Caco-2 (cell line): ENCODE data around the gene PTPN7. TPM values are rescaled to one million over a fixed set of nuclear protein-coding genes. Genes with fewer than 3 reads are reported as not detected.

Source experiments
- BruUV-seq: library from RNA; stranded (reverse); fragments of 400-500 nt; replicated peaks from 2 replicates; lab custom pipeline; 2021; lab: Mats Ljungman, UMichigan
- CTCF ChIA-PET: fragments of 300-600 bp; sonication (Branson Sonifier 250); formaldehyde crosslinking; loops from one replicate; lab custom pipeline; 2022; ENCODE audit warnings: antibody characterized with exemption; lab: Charles Lee
- POLR2A ChIA-PET: fragments of 300-600 bp; sonication (Branson Sonifier 250); formaldehyde crosslinking; loops from one replicate; lab custom pipeline; 2022; ENCODE audit warnings: antibody characterized with exemption; lab: Charles Lee
- DNase-seq, 2 experiments: peaks; one replicate each; pipeline versions ENCODE4 v3.0.0 to v3.0.0-alpha.2; 2020 to 2022
- H3K27me3 ChIP-seq: replicated peaks from 2 replicates; pipeline ENCODE4 v1.6.0; 2011; ENCODE audit warnings: low read length; ENCODE audit not compliant: control insufficient read depth, insufficient read depth
- H3K36me3 ChIP-seq: 2 replicates; pipeline ENCODE4 v1.5.1; 2011; ENCODE audit warnings: low read length; ENCODE audit not compliant: control insufficient read depth, insufficient read depth
- H3K4me1 ChIP-seq: fragments of 250-450 bp; sonication (Bioruptor Pico); 2 replicates; pipeline ENCODE4 v1.5.1; 2020; ENCODE audit warnings: mild to moderate bottlenecking
- H3K4me3 ChIP-seq: 2 replicates; pipeline ENCODE4 v1.5.1; 2011; ENCODE audit warnings: low read depth, mild to moderate bottlenecking, control low read depth, low read length
- H3K9me3 ChIP-seq: fragments of 250-450 bp; sonication (Bioruptor Pico); 2 replicates; pipeline ENCODE4 v1.5.1; 2020; ENCODE audit warnings: mild to moderate bottlenecking, moderate library complexity
- H3K27ac Mint-ChIP-seq: one replicate; pipeline ENCODE4 v1.8.0; 2022; ENCODE audit warnings: mixed read lengths; ENCODE audit not compliant: unreplicated experiment
- H3K27me3 Mint-ChIP-seq: one replicate; pipeline ENCODE4 v1.8.0; 2022; ENCODE audit warnings: mixed read lengths; ENCODE audit not compliant: insufficient read depth, unreplicated experiment
- H3K36me3 Mint-ChIP-seq: one replicate; pipeline ENCODE4 v1.8.0; 2022; ENCODE audit warnings: mild to moderate bottlenecking, mixed read lengths; ENCODE audit not compliant: insufficient read depth, unreplicated experiment
- H3K4me1 Mint-ChIP-seq: one replicate; pipeline ENCODE4 v1.8.0; 2022; ENCODE audit warnings: low read depth, mixed read lengths; ENCODE audit not compliant: unreplicated experiment
- H3K4me3 Mint-ChIP-seq: one replicate; pipeline ENCODE4 v1.8.0; 2022; ENCODE audit warnings: mild to moderate bottlenecking, moderate library complexity, mixed read lengths; ENCODE audit not compliant: unreplicated experiment
- H3K9me3 Mint-ChIP-seq: one replicate; pipeline ENCODE4 v1.8.0; 2022; ENCODE audit warnings: mixed read lengths; ENCODE audit not compliant: unreplicated experiment
- CTCF ChIP-seq, 2 experiments: fragments of 200-600 bp in 1 of 2; IDR thresholded peaks; 1 replicate in 1 of 2; 2 replicates in 1 of 2; pipeline versions ENCODE4 v1.5.1 to v1.8.0; 2011 to 2022; ENCODE audit warnings: antibody characterized with exemption in 1 of 2, control low read depth in 1 of 2, inconsistent platforms in 1 of 2, low read depth in 1 of 2, low read length in 1 of 2, mild to moderate bottlenecking in 1 of 2, moderate library complexity in 1 of 2; ENCODE audit not compliant: insufficient read depth in 1 of 2, severe bottlenecking in 1 of 2, unreplicated experiment in 1 of 2
- intact Hi-C: fragments of 100-400 bp; cut with micrococcal nuclease; formaldehyde crosslinking; loops from one replicate; pipeline ENCODE4 v1.10.0; 2022; ENCODE audit not compliant: unreplicated experiment
- total RNA-seq: library from RNA; stranded (reverse); gene quantifications from 2 replicates; pipeline ENCODE4 v1.2.3, GENCODE V29; 2022

The PTPN7 gene
- total RNA-seq, 1 experiment from 2014 or later = not detected

- H3K27me3 ChIP-seq = no peaks in the 10 kb centered on the region
- intact Hi-C loops = no loop called here
- H3K4me3 Mint-ChIP-seq = no peak overlapping the region
- no peak overlapping the region for H3K4me3 ChIP-seq
- H3K27ac Mint-ChIP-seq = no peak overlapping the region
- H3K9me3 Mint-ChIP-seq = no peaks in the 10 kb centered on the region
- H3K27me3 Mint-ChIP-seq = no peaks in the 10 kb centered on the region
- no peaks in the 10 kb centered on the region for H3K36me3 ChIP-seq
- no peaks in the 10 kb centered on the region for H3K4me1 ChIP-seq
- BruUV-seq = no TSS peak
- no peaks in the 10 kb centered on the region for H3K36me3 Mint-ChIP-seq
- ChIA-PET POLR2A (no interaction called here), CTCF (no interaction called here)
- no peak for DNase-seq
- H3K4me1 Mint-ChIP-seq = no peaks in the 10 kb centered on the region
- no peak for TF ChIP-seq CTCF (IDR thresholded peaks at IDR 0.05; ENCODE audit: insufficient read depth in 1 of 2, low read depth in 1 of 2, low read length in 1 of 2, severe bottlenecking in 1 of 2, unreplicated experiment in 1 of 2)
- H3K9me3 ChIP-seq = no peaks in the 10 kb centered on the region
These were observed 7.1 kb downstream of the PTPN7 start for GRCh38 chr1:202153284-202153683.

- Mint-ChIP-seq H3K9me3 (no peaks in the 10 kb centered on the region), H3K27ac (no peak overlapping the region), H3K4me1 (no peaks in the 10 kb centered on the region), H3K27me3 (no peaks in the 10 kb centered on the region), H3K4me3 (no peak overlapping the region), H3K36me3 (no peaks in the 10 kb centered on the region)
- Histone ChIP-seq H3K9me3 (no peaks in the 10 kb centered on the region), H3K4me3 (no peak overlapping the region), H3K27me3 (no peaks in the 10 kb centered on the region), H3K4me1 (no peaks in the 10 kb centered on the region), H3K36me3 (no peaks in the 10 kb centered on the region)
- DNase-seq = no peak
- intact Hi-C loops = no loop called here
- no peak for TF ChIP-seq CTCF (IDR thresholded peaks at IDR 0.05; ENCODE audit: insufficient read depth in 1 of 2, low read depth in 1 of 2, low read length in 1 of 2, severe bottlenecking in 1 of 2, unreplicated experiment in 1 of 2)
- no TSS peak for BruUV-seq
- CTCF ChIA-PET = no interaction called here
- POLR2A ChIA-PET = no interaction called here
These were observed 8.0 kb downstream of the PTPN7 start for GRCh38 chr1:202152399-202152798.

GRCh38 chr1:202151045-202151444, 9.4 kb downstream of the PTPN7 start:
- Mint-ChIP-seq H3K4me1 (no peaks in the 10 kb centered on the region), H3K4me3 (no peak overlapping the region), H3K36me3 (no peaks in the 10 kb centered on the region), H3K27me3 (no peaks in the 10 kb centered on the region), H3K27ac (no peak overlapping the region), H3K9me3 (no peaks in the 10 kb centered on the region)
- H3K4me3 ChIP-seq = no peak overlapping the region
- ChIA-PET CTCF (no interaction called here), POLR2A (no interaction called here)
- no peaks in the 10 kb centered on the region for H3K27me3 ChIP-seq
- no peaks in the 10 kb centered on the region for H3K9me3 ChIP-seq
- intact Hi-C loops = no loop called here
- TF ChIP-seq CTCF (IDR thresholded peaks at IDR 0.05; ENCODE audit: insufficient read depth in 1 of 2, low read depth in 1 of 2, low read length in 1 of 2, severe bottlenecking in 1 of 2, unreplicated experiment in 1 of 2) = no peak
- DNase-seq = no peak
- no TSS peak for BruUV-seq
- no peaks in the 10 kb centered on the region for H3K36me3 ChIP-seq
- H3K4me1 ChIP-seq = no peaks in the 10 kb centered on the region
